Activated B cell treated with CpG ODN at 0.5 μM for 24 hours (primary cell): Measurements from ENCODE around the gene PPP1R8. TPM values are rescaled to one million over a fixed set of nuclear protein-coding genes. Genes with fewer than 3 reads are reported as not detected.
"Not testable (repeated sequence)": the region's sequence is repeated elsewhere in the genome, so short reads cannot be mapped to it uniquely, and the experiment has no call there.

Experiments used
- ATAC-seq: fragments of 200-7000 bp; cut with Tn5 transposase; one replicate; pipeline ENCODE4 v1.10.0; 2021; ENCODE audit warnings: low read depth, mild to moderate bottlenecking, moderate library complexity
- CTCF ChIA-PET: fragments of 350-600 bp; sonication (Branson Sonifier 250); formaldehyde crosslinking; loops from one replicate; lab custom pipeline; 2021; ENCODE audit warnings: antibody characterized with exemption; lab: Charles Lee
- POLR2A ChIA-PET: fragments of 350-600 bp; sonication (Branson Sonifier 250); formaldehyde crosslinking; loops from one replicate; lab custom pipeline; 2021; ENCODE audit warnings: antibody characterized with exemption; lab: Charles Lee
- DNase-seq: peaks from one replicate; pipeline ENCODE4 v3.0.0; 2022
- H3K27ac Mint-ChIP-seq: one replicate; pipeline ENCODE4 v1.8.0; 2020; ENCODE audit warnings: mixed read lengths
- H3K27me3 Mint-ChIP-seq: one replicate; pipeline ENCODE4 v1.8.0; 2021; ENCODE audit warnings: mixed read lengths
- H3K36me3 Mint-ChIP-seq: one replicate; pipeline ENCODE4 v1.8.0; 2021; ENCODE audit warnings: low read depth, mixed read lengths
- H3K4me1 Mint-ChIP-seq: one replicate; pipeline ENCODE4 v1.8.0; 2021; ENCODE audit warnings: mixed read lengths
- H3K4me3 Mint-ChIP-seq: one replicate; pipeline ENCODE4 v1.8.0; 2020; ENCODE audit warnings: mild to moderate bottlenecking, mixed read lengths
- H3K9me3 Mint-ChIP-seq: one replicate; pipeline ENCODE4 v1.8.0; 2020; ENCODE audit warnings: mixed read lengths
- intact Hi-C: fragments of 100-400 bp; cut with micrococcal nuclease; formaldehyde crosslinking; loops from one replicate; pipeline ENCODE4 v1.15.1; 2024
- total RNA-seq: library from RNA; stranded (reverse); gene quantifications from 2 replicates; pipeline ENCODE4 v1.2.3, GENCODE V29; 2022
- TF ChIP-seq, protein P1 (sequence below): fragments of 200-600 bp; IDR thresholded peaks from one replicate; pipeline ENCODE4 v1.8.0; 2022; ENCODE audit warnings: antibody characterized with exemption, mild to moderate bottlenecking

PPP1R8 gene
- total RNA-seq, 1 donor from 2014 or later = 48.3 TPM

DNA sequence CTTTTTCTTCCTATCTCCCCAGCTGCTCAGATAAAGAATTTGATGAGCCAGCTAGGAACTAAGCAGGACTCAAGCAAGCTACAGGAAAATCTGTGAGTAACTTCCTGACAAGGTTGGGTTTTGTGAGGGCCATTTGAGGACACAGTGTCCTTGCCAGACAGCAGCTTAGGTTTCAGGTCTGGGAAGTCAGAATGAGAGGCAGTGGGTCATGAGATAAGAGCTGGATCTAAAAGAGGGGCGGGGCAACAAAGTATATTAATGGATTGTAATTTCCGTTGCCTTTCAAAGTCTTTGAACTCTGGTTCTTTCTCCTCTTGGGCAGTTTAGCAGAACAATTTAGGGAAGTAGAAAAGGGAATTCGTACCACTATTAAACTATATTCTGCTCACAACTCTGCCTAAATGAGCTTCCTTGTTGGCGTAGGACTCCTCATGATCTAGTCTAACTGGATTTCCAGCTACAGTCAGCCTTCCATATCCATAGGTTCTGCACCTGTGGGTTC is 41.0 kb upstream of the PPP1R8 start:
- intact Hi-C loops = no loop called here
- CTCF ChIA-PET = no interaction called here
- Mint-ChIP-seq H3K4me1 (peaks cover 7% of the 10 kb centered on the region), H3K4me3 (no peak overlapping the region), H3K36me3 (peaks cover 51% of the 10 kb centered on the region), H3K27ac (no peak overlapping the region), H3K27me3 (no peaks in the 10 kb centered on the region), H3K9me3 (no peaks in the 10 kb centered on the region)
- TF ChIP-seq, protein P1, sequence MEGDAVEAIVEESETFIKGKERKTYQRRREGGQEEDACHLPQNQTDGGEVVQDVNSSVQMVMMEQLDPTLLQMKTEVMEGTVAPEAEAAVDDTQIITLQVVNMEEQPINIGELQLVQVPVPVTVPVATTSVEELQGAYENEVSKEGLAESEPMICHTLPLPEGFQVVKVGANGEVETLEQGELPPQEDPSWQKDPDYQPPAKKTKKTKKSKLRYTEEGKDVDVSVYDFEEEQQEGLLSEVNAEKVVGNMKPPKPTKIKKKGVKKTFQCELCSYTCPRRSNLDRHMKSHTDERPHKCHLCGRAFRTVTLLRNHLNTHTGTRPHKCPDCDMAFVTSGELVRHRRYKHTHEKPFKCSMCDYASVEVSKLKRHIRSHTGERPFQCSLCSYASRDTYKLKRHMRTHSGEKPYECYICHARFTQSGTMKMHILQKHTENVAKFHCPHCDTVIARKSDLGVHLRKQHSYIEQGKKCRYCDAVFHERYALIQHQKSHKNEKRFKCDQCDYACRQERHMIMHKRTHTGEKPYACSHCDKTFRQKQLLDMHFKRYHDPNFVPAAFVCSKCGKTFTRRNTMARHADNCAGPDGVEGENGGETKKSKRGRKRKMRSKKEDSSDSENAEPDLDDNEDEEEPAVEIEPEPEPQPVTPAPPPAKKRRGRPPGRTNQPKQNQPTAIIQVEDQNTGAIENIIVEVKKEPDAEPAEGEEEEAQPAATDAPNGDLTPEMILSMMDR = no peak
- DNase-seq (no peak), ATAC-seq (no peak)
- POLR2A ChIA-PET = no interaction called here

DNA sequence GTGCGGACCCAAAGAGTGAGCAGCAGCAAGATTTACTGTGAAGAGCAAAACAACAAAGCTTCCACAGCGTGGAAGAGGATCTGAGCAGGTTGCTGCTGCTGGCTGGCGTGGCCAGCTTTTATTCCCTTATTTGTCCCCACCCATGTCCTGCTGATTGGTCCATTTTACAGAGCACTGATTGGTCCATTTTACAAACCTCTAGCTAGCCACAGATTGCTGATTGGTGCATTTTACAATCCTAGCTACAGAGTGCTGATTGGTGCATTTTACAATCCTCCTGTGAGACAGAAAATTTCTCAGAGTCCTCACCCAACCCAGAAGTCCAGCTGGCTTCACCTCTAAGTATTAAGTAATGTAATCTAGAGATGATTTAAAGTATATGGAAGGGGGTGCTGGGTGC is 40.3 kb upstream of the PPP1R8 start:
- H3K9me3 Mint-ChIP-seq, DNase-seq, intact Hi-C loops, POLR2A ChIA-PET, H3K4me3 Mint-ChIP-seq, ATAC-seq, H3K27me3 Mint-ChIP-seq, H3K4me1 Mint-ChIP-seq, H3K27ac Mint-ChIP-seq, CTCF ChIA-PET: not testable (repeated sequence)
- peaks cover 55% of the 10 kb centered on the region for H3K36me3 Mint-ChIP-seq

GRCh38 chr1:27795601-27796000 is 35.0 kb upstream of the PPP1R8 start:
- DNase-seq = no peak
- intact Hi-C loops = no loop called here
- no peak for ATAC-seq
- TF ChIP-seq, protein P1 = no peak
- Mint-ChIP-seq H3K27me3 (no peaks in the 10 kb centered on the region), H3K4me3 (no peak overlapping the region), H3K36me3 (peaks cover 72% of the 10 kb centered on the region), H3K9me3 (no peaks in the 10 kb centered on the region), H3K4me1 (no peaks in the 10 kb centered on the region), H3K27ac (no peak overlapping the region)
- ChIA-PET POLR2A (no interaction called here), CTCF (no interaction called here)

GRCh38 chr1:27804791-27805190 is 25.8 kb upstream of the PPP1R8 start:
- no peaks in the 10 kb centered on the region for H3K9me3 Mint-ChIP-seq
- intact Hi-C loops = no loop called here
- H3K36me3 Mint-ChIP-seq = peaks cover 59% of the 10 kb centered on the region
- ChIA-PET POLR2A (no interaction called here), CTCF (no interaction called here)
- DNase-seq (no peak), ATAC-seq (no peak)
- no peaks in the 10 kb centered on the region for H3K4me1 Mint-ChIP-seq
- no peaks in the 10 kb centered on the region for H3K27me3 Mint-ChIP-seq
- TF ChIP-seq, protein P1 = no peak
- H3K4me3 Mint-ChIP-seq = no peak overlapping the region
- H3K27ac Mint-ChIP-seq = no peak overlapping the region

DNA sequence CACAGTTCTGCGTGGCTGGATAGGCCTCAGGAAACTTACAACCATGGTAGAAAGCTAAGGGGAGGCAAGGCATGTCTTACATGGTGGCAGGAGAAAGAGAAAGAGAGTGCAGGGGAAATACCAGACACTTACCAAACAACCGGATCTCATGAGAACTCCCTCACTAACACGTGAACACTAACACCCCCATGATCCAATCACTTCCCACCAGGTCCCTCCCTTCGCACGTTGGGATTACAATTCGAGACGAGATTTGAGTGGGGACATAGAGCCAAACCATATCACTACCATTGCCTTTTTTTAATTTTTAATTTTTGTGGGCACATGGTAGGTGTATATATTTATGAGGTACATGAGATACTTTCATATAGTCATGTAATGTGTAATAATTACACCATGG is 23.8 kb upstream of the PPP1R8 start:
- TF ChIP-seq, protein P1 = no peak
- POLR2A ChIA-PET = no interaction called here
- CTCF ChIA-PET = no interaction called here
- Mint-ChIP-seq H3K4me3 (no peak overlapping the region), H3K27ac (no peak overlapping the region), H3K27me3 (no peaks in the 10 kb centered on the region), H3K36me3 (peaks cover 57% of the 10 kb centered on the region), H3K4me1 (no peaks in the 10 kb centered on the region), H3K9me3 (no peaks in the 10 kb centered on the region)
- ATAC-seq (no peak), DNase-seq (no peak)
- intact Hi-C loops = no loop called here

DNA sequence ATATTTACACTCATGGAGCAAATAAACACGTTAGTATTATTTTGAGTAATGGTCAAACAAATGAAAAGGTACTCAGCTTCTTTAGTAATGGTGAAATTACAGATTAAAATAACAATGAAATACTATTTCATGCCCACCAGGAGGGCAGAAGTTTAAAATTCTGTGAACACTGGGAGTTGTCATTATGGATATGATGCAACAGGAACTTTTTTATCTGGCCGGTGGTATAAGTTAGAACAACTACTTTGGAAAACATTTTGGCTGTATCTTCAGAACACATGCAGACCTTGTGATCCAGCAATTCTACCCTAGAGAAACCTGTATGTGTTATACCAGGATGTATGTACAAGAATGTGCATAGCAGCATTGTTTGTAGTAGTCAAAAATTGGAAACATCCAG is 23.2 kb upstream of the PPP1R8 start:
- Mint-ChIP-seq H3K27ac (no peak overlapping the region), H3K9me3 (no peaks in the 10 kb centered on the region), H3K36me3 (peaks cover 57% of the 10 kb centered on the region), H3K4me1 (no peaks in the 10 kb centered on the region), H3K27me3 (no peaks in the 10 kb centered on the region), H3K4me3 (no peak overlapping the region)
- DNase-seq (no peak), ATAC-seq (no peak)
- intact Hi-C loops = no loop called here
- ChIA-PET CTCF (no interaction called here), POLR2A (no interaction called here)
- TF ChIP-seq, protein P1 = no peak

GRCh38 chr1:27808131-27808530 is 22.5 kb upstream of the PPP1R8 start:
- DNase-seq, H3K9me3 Mint-ChIP-seq, POLR2A ChIA-PET, ATAC-seq, CTCF ChIA-PET, intact Hi-C loops, H3K4me3 Mint-ChIP-seq, H3K27ac Mint-ChIP-seq, H3K4me1 Mint-ChIP-seq, H3K27me3 Mint-ChIP-seq: not testable (repeated sequence)
- peaks cover 57% of the 10 kb centered on the region for H3K36me3 Mint-ChIP-seq
